ENCODE data around the gene KAT2B. TPM values are rescaled to one million over a fixed set of nuclear protein-coding genes. Genes with fewer than 3 reads are reported as not detected.

The KAT2B gene
- total and polyA plus RNA-seq, 2 of the 13 experiments (the other 11 are each of a cell fraction or from before 2014, with no cell fraction given) = 0.97 to 1.7 TPM

DNA sequence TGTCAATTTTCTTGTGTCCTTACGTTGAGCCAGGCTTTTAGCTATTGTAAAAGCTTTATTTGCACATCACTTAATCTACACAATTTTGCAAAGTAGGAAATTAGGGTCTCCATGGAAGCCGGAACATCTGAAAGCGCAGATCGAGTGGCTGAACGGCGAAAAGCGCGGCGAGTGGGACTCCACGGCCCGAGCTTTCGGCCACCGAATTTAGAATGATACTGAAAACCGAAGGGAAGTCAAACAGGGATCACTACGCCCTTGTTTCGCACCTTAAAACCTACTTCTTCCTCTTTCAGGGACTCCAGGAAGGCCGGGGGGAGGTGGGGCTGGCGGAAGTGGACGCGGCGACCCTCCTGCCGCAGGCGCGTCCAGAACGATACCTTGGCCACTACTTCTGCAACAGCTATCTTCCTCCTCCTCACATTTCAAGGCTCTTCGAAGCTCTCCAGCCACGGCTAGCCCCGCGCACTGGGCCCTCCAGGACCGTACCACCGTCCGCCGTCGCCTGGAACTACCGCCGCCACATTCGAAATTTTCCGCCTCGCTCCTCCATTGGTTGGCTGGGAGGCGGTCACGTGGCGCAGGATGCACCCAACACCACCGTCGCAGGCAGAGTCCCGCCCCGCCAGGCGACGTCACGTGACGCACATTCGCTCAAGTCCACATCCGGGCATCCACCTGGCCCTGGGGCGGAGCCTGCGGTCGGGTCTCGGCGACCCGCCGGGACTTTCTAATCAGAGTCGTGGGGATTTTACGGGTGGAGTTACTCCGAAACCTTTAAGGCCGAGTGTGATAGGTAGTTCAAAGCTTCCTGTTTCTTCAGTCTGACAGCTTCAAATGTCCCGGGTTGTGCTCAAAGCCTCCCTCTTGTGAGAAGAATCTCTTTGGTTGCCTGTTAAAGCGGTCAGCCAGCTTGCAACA is 145.7 kb downstream of the KAT2B start, which contains the start of gene SGO1 (continued):
- TF ChIP-seq, protein P1, sequence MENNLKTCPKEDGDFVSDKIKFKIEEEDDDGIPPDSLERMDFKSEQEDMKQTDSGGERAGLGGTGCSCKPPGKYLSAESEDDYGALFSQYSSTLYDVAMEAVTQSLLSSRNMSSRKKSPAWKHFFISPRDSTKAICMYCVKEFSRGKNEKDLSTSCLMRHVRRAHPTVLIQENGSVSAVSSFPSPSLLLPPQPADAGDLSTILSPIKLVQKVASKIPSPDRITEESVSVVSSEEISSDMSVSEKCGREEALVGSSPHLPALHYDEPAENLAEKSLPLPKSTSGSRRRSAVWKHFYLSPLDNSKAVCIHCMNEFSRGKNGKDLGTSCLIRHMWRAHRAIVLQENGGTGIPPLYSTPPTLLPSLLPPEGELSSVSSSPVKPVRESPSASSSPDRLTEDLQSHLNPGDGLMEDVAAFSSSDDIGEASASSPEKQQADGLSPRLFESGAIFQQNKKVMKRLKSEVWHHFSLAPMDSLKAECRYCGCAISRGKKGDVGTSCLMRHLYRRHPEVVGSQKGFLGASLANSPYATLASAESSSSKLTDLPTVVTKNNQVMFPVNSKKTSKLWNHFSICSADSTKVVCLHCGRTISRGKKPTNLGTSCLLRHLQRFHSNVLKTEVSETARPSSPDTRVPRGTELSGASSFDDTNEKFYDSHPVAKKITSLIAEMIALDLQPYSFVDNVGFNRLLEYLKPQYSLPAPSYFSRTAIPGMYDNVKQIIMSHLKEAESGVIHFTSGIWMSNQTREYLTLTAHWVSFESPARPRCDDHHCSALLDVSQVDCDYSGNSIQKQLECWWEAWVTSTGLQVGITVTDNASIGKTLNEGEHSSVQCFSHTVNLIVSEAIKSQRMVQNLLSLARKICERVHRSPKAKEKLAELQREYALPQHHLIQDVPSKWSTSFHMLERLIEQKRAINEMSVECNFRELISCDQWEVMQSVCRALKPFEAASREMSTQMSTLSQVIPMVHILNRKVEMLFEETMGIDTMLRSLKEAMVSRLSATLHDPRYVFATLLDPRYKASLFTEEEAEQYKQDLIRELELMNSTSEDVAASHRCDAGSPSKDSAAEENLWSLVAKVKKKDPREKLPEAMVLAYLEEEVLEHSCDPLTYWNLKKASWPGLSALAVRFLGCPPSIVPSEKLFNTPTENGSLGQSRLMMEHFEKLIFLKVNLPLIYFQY (CRISPR knock-in tag; IDR thresholded peaks at IDR 0.05; ENCODE audit: borderline replicate concordance) = 0 out of 2 replicates have a peak, but pooled peaks have one; percentile 65
- TF ChIP-seq SMARCE1 (IDR thresholded peaks at IDR 0.05; ENCODE audit: borderline replicate concordance) (no peak), ZNF724P (CRISPR knock-in tag; IDR thresholded peaks at IDR 0.05; ENCODE audit: borderline replicate concordance) (no peak), ZNF124 (CRISPR knock-in tag; IDR thresholded peaks at IDR 0.05) (no peak), ZNF891 (CRISPR knock-in tag; IDR thresholded peaks at IDR 0.05) (peak; percentile 86), NFYB (CRISPR knock-in tag; IDR thresholded peaks at IDR 0.05) (peak; percentile 97), TGIF2 (CRISPR knock-in tag; IDR thresholded peaks at IDR 0.05) (peak; percentile 98), SIX1 (CRISPR knock-in tag; IDR thresholded peaks at IDR 0.05; ENCODE audit: borderline replicate concordance) (no peak), ZNF230 (CRISPR knock-in tag; IDR thresholded peaks at IDR 0.05) (0 out of 2 replicates have a peak, but pooled peaks have one; percentile 54), ZNF256 (CRISPR knock-in tag; conservative IDR thresholded peaks at IDR 0.05) (no peak), TEAD3 (CRISPR knock-in tag; optimal IDR thresholded peaks at IDR 0.05; ENCODE audit: borderline replicate concordance) (peak; percentile 73), ZBTB20 (CRISPR knock-in tag; IDR thresholded peaks at IDR 0.05; ENCODE audit: borderline replicate concordance, low read depth) (0 out of 2 replicates have a peak, but pooled peaks have one; percentile 17), PHF8 (CRISPR knock-in tag; IDR thresholded peaks at IDR 0.05) (peak; percentile 81), GATAD2A (CRISPR knock-in tag; IDR thresholded peaks at IDR 0.05) (0 out of 2 replicates have a peak, but pooled peaks have one; percentile 30), ZNF703 (CRISPR knock-in tag; IDR thresholded peaks at IDR 0.05; ENCODE audit: borderline replicate concordance) (no peak)
- TF ChIP-seq, protein P2, sequence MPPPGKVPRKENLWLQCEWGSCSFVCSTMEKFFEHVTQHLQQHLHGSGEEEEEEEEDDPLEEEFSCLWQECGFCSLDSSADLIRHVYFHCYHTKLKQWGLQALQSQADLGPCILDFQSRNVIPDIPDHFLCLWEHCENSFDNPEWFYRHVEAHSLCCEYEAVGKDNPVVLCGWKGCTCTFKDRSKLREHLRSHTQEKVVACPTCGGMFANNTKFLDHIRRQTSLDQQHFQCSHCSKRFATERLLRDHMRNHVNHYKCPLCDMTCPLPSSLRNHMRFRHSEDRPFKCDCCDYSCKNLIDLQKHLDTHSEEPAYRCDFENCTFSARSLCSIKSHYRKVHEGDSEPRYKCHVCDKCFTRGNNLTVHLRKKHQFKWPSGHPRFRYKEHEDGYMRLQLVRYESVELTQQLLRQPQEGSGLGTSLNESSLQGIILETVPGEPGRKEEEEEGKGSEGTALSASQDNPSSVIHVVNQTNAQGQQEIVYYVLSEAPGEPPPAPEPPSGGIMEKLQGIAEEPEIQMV (CRISPR knock-in tag; IDR thresholded peaks at IDR 0.05; ENCODE audit: low read depth) = 0 out of 2 replicates have a peak, but pooled peaks have one; percentile 33
- TF ChIP-seq, protein P3, sequence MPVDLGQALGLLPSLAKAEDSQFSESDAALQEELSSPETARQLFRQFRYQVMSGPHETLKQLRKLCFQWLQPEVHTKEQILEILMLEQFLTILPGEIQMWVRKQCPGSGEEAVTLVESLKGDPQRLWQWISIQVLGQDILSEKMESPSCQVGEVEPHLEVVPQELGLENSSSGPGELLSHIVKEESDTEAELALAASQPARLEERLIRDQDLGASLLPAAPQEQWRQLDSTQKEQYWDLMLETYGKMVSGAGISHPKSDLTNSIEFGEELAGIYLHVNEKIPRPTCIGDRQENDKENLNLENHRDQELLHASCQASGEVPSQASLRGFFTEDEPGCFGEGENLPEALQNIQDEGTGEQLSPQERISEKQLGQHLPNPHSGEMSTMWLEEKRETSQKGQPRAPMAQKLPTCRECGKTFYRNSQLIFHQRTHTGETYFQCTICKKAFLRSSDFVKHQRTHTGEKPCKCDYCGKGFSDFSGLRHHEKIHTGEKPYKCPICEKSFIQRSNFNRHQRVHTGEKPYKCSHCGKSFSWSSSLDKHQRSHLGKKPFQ (CRISPR knock-in tag; IDR thresholded peaks at IDR 0.05; ENCODE audit: insufficient replicate concordance) = peak; percentile 57
- TF ChIP-seq, protein P4, sequence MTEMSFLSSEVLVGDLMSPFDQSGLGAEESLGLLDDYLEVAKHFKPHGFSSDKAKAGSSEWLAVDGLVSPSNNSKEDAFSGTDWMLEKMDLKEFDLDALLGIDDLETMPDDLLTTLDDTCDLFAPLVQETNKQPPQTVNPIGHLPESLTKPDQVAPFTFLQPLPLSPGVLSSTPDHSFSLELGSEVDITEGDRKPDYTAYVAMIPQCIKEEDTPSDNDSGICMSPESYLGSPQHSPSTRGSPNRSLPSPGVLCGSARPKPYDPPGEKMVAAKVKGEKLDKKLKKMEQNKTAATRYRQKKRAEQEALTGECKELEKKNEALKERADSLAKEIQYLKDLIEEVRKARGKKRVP (CRISPR knock-in tag; IDR thresholded peaks at IDR 0.05) = peak in 1 of 2 experiments; percentile 35; a peak in 2 of 4 replicates
- TF ChIP-seq, protein P5, sequence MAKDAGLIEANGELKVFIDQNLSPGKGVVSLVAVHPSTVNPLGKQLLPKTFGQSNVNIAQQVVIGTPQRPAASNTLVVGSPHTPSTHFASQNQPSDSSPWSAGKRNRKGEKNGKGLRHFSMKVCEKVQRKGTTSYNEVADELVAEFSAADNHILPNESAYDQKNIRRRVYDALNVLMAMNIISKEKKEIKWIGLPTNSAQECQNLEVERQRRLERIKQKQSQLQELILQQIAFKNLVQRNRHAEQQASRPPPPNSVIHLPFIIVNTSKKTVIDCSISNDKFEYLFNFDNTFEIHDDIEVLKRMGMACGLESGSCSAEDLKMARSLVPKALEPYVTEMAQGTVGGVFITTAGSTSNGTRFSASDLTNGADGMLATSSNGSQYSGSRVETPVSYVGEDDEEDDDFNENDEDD (CRISPR knock-in tag; IDR thresholded peaks at IDR 0.05; ENCODE audit: borderline replicate concordance) = peak; percentile 100
